ENCODE results near the gene ASF1B. TPM values are rescaled to one million over a fixed set of nuclear protein-coding genes. Genes with fewer than 3 reads are reported as not detected.

ASF1B gene
- total and polyA plus RNA-seq, 12 donors, result 0.48 to 17.2 (median 1.9) TPM

DNA sequence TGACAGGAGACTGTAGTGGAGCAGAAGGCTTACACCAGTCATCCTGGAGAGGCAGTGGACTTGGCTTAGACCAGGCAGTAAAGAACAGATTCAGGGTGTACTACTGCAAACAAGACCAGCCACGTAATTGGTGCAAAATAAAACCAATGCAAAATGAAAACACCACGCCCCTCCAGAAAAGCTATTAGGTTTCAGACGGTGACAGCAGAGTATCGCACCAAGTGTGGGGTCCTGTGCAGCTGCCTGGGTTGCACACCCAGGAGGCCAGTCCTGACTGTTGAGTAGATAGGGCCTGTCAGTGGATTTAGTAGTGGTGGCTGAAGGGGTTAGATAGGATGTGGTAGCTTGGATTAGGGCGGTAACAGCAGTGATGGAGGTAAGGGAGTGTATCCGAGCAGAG lies 13.5 kb downstream of the ASF1B start:
- Histone ChIP-seq H3K9me3 (replicated peaks in 1 of 3) (no peaks in the 10 kb centered on the region), H3K4me1 (replicated peaks in 1 of 2) (peaks cover 27 to 34% of the 10 kb centered on the region in 2 donors), H3K4me3 (no peak overlapping the region), H3K36me3 (replicated peaks in 1 of 2) (no peaks in the 10 kb centered on the region), H3K27ac (no peak overlapping the region), H3K27me3 (no peaks in the 10 kb centered on the region)
- WGBS, 4 donors, result 89 to 96% (median 95%) methylated on average over 6 of the region's 6 CpGs
- intact Hi-C loops (cut with DNase I), result no loop called here
- DNase-seq, result no peak
- TF ChIP-seq POLR2A (IDR thresholded peaks at IDR 0.05), result no peak
- TF ChIP-seq, protein P1, sequence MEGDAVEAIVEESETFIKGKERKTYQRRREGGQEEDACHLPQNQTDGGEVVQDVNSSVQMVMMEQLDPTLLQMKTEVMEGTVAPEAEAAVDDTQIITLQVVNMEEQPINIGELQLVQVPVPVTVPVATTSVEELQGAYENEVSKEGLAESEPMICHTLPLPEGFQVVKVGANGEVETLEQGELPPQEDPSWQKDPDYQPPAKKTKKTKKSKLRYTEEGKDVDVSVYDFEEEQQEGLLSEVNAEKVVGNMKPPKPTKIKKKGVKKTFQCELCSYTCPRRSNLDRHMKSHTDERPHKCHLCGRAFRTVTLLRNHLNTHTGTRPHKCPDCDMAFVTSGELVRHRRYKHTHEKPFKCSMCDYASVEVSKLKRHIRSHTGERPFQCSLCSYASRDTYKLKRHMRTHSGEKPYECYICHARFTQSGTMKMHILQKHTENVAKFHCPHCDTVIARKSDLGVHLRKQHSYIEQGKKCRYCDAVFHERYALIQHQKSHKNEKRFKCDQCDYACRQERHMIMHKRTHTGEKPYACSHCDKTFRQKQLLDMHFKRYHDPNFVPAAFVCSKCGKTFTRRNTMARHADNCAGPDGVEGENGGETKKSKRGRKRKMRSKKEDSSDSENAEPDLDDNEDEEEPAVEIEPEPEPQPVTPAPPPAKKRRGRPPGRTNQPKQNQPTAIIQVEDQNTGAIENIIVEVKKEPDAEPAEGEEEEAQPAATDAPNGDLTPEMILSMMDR (IDR thresholded peaks at IDR 0.05), result no peak

DNA sequence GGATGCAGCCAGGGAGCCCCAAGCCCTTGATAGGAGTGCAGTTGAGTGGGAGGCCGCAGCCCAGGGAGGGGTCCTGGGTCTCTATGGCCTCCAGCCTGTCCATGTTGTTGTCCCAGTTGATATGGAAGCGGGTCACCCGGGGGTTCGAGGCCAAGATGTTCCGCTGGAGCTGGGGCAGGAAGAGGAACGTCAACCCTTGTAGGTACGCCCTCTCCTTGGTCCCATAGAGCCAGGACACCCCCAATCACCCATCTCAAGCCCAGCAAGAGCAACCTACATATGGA lies 15.9 kb downstream of the ASF1B start:
- Histone ChIP-seq H3K4me1 (replicated peaks in 1 of 2) (peaks cover 30 to 36% of the 10 kb centered on the region in 2 donors), H3K9me3 (replicated peaks in 1 of 3) (no peaks in the 10 kb centered on the region), H3K4me3 (no peak overlapping the region), H3K27ac (peak overlapping the region in 3 of 5 donors; percentile 97 to 100 (median 100)), H3K36me3 (replicated peaks in 1 of 2) (no peaks in the 10 kb centered on the region), H3K27me3 (no peaks in the 10 kb centered on the region)
- intact Hi-C loops (cut with DNase I), result no loop called here
- WGBS, 4 donors, result 91 to 97% (median 94%) methylated on average over 7 of the region's 7 CpGs
- no peak for DNase-seq
- TF ChIP-seq, protein P1 (IDR thresholded peaks at IDR 0.05), result no peak
- TF ChIP-seq POLR2A (IDR thresholded peaks at IDR 0.05), result no peak

DNA sequence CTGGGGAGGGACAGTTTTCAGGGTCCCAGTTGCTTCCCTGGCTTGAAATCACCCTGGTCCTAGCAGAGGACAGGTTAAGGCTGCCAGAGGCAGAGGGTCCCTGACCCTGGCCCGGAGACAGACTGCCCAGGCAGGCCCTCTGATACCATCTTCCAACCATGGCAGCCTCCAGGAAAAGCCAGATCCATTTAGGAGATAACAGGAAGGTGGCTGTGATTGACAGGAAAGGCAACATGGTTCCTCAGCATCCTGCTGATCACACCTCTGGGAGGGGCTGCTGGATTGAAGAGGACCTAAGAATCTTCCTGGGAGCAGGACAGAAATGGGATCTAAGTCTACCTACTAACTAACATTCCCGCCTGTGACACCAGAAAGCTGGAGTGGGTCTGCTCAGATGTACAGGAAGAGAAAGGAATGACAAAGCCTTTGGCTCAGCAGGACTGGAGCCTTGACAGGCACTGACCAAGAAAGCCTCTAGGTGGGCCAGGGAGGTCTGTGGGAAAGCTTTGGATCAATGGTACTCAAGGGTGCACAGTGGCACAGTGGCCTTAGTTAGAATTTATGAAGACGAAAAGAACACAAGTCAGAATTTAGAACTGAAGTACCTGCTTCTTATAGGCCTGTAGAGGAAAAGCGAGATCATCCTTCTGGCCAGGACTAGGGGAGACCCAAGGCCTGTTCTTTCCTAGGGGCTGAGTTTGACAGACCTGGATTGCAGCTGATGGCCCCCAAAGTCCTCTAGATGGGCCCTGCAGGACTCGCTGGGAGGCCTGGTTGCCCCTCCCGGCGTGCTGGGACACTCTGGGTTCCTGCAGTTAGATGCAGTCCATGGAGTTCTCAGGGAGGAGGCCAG lies 16.5 kb downstream of the ASF1B start:
- Histone ChIP-seq H3K4me3 (peak overlapping the region in 1 of 4 donors; percentile 61), H3K9me3 (replicated peaks in 1 of 3) (no peaks in the 10 kb centered on the region), H3K27me3 (no peaks in the 10 kb centered on the region), H3K27ac (peak overlapping the region; percentile 89 to 100 (median 97)), H3K36me3 (replicated peaks in 1 of 2) (no peaks in the 10 kb centered on the region), H3K4me1 (replicated peaks in 1 of 2) (peaks cover 35 to 41% of the 10 kb centered on the region in 2 donors)
- intact Hi-C loops (cut with DNase I), result no loop called here
- no peak for DNase-seq
- 80 to 100% (median 88%) methylated on average over 3 to 7 of the region's 7 CpGs for WGBS, 4 donors
- TF ChIP-seq POLR2A (IDR thresholded peaks at IDR 0.05), result no peak
- TF ChIP-seq, protein P1 (IDR thresholded peaks at IDR 0.05), result no peak

DNA sequence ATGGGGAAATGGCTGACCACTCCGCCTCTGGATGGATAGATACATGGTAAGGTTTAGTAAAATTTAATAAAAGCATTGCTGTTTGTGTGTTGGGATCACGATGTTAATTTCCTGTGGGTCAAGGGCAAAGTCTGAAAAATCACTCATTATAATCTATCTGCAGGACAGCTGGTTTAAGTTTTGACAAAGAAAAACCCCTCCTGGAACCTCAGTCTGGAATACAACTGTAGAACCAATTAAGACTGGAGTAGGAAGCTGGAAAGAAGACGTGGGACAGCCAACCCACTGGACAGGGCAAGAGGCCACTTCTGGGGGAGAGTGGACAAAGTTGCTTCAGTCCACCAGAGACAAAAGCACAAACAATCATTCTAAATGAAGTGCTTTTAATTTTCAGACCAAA lies 17.2 kb downstream of the ASF1B start:
- intact Hi-C loops (cut with DNase I), result no loop called here
- Histone ChIP-seq H3K4me1 (replicated peaks in 1 of 2) (peaks cover 35 to 49% of the 10 kb centered on the region in 2 donors), H3K36me3 (replicated peaks in 1 of 2) (no peaks in the 10 kb centered on the region), H3K4me3 (peak overlapping the region in 1 of 4 donors; percentile 61), H3K27me3 (no peaks in the 10 kb centered on the region), H3K27ac (peak overlapping the region; percentile 89 to 100 (median 97)), H3K9me3 (replicated peaks in 1 of 3) (no peaks in the 10 kb centered on the region)
- WGBS, 4 donors, result 11 to 16% (median 12%) methylated on average over 3 of the region's 3 CpGs
- DNase-seq, result no peak
- TF ChIP-seq, protein P1 (IDR thresholded peaks at IDR 0.05), result no peak
- TF ChIP-seq POLR2A (IDR thresholded peaks at IDR 0.05), result no peak

Data from adrenal gland (tissue), 12 donors.